Amniotic stem cell (primary cell): ENCODE data around the gene UBE2L5.
"Not testable (repeated sequence)": the region's sequence is repeated elsewhere in the genome, so short reads cannot be mapped to it uniquely, and the experiment has no call there.

Experiments used
- DNase-seq: peaks from one replicate; lab custom pipeline; 2025; lab: John Stamatoyannopoulos, UW

The UBE2L5 gene

GRCh38 chr13:30440910-30441703 is 18.8 kb downstream of the UBE2L5 start:
- no peak for DNase-seq

- no peak for DNase-seq
Observed at GRCh38 chr13:30442926-30443325, 20.6 kb downstream of the UBE2L5 start.

- not testable (repeated sequence) for DNase-seq
Observed at GRCh38 chr13:30443491-30443890, 21.2 kb downstream of the UBE2L5 start.

GRCh38 chr13:30443957-30444404 is 21.7 kb downstream of the UBE2L5 start:
- DNase-seq, result no peak

GRCh38 chr13:30446126-30446500 is 23.8 kb downstream of the UBE2L5 start:
- no peak for DNase-seq

GRCh38 chr13:30448441-30448840 is 26.1 kb downstream of the UBE2L5 start:
- DNase-seq, result no peak

GRCh38 chr13:30450066-30450465 is 27.8 kb downstream of the UBE2L5 start:
- no peak for DNase-seq

GRCh38 chr13:30451476-30451875 is 29.2 kb downstream of the UBE2L5 start:
- not testable (repeated sequence) for DNase-seq

GRCh38 chr13:30453727-30454126 is 31.4 kb downstream of the UBE2L5 start:
- DNase-seq, result no peak

GRCh38 chr13:30454991-30455390 is 32.7 kb downstream of the UBE2L5 start:
- DNase-seq, result no peak

- DNase-seq, result no peak
Observed at GRCh38 chr13:30456290-30456689, 34.0 kb downstream of the UBE2L5 start.

- no peak for DNase-seq
Observed at GRCh38 chr13:30457306-30457891, 35.1 kb downstream of the UBE2L5 start.

GRCh38 chr13:30461279-30462066 is 39.2 kb downstream of the UBE2L5 start:
- peak; percentile 1 for DNase-seq

GRCh38 chr13:30463787-30464495 is 41.6 kb downstream of the UBE2L5 start:
- DNase-seq, result peak; percentile 21

- peak; percentile 50 for DNase-seq
Observed at GRCh38 chr13:30464496-30465342, 42.4 kb downstream of the UBE2L5 start.

- DNase-seq, result no peak
Observed at GRCh38 chr13:30465343-30465592, 43.0 kb downstream of the UBE2L5 start.

GRCh38 chr13:30465593-30466357 is 43.5 kb downstream of the UBE2L5 start, which contains the start of gene HMGB1:
Gene HMGB1 (minus strand): TSS chr13:30465936. CDS start chr13:30463680, 2,256 bp downstream.
- peak; percentile 98 for DNase-seq

- DNase-seq, result no peak
Observed at GRCh38 chr13:30466358-30466714, 44.0 kb downstream of the UBE2L5 start.

- no peak for DNase-seq
Observed at GRCh38 chr13:30466841-30467252, 44.6 kb downstream of the UBE2L5 start.

GRCh38 chr13:30473675-30474074 is 51.4 kb downstream of the UBE2L5 start:
- DNase-seq, result no peak
